Skeletal muscle tissue (tissue), 4 donors: ENCODE results near the gene FUCA2. TPM values are rescaled to one million over a fixed set of nuclear protein-coding genes. Genes with fewer than 3 reads are reported as not detected.

ENCODE experiments used
- H3K27ac ChIP-seq: one replicate; pipeline ENCODE4 v1.7.0; 2013; ENCODE audit warnings: mild to moderate bottlenecking, low read depth, low read length, inconsistent platforms
- H3K27me3 ChIP-seq, 3 donors: one replicate each; pipeline ENCODE4 v1.7.0; 2013; ENCODE audit warnings: low read length in 3 of 3; ENCODE audit not compliant: control insufficient read depth in 3 of 3, insufficient read depth in 3 of 3
- H3K36me3 ChIP-seq, 3 donors: one replicate each; pipeline ENCODE4 v1.7.0; 2013; ENCODE audit warnings: low read length in 3 of 3; ENCODE audit not compliant: control insufficient read depth in 3 of 3, insufficient read depth in 3 of 3
- H3K4me1 ChIP-seq, 3 donors: one replicate each; pipeline ENCODE4 v1.7.0; 2013; ENCODE audit warnings: low read length in 3 of 3, mild to moderate bottlenecking in 3 of 3; ENCODE audit not compliant: control insufficient read depth in 3 of 3, insufficient read depth in 3 of 3
- H3K4me3 ChIP-seq, 3 donors: one replicate each; pipeline ENCODE4 v1.7.0; 2013; ENCODE audit warnings: low read length in 3 of 3
- H3K9ac ChIP-seq, 3 donors: one replicate each; pipeline ENCODE4 v1.7.0; 2013; ENCODE audit warnings: low read length in 3 of 3, mild to moderate bottlenecking in 3 of 3, moderate library complexity in 2 of 3, low read depth in 1 of 3
- H3K9me3 ChIP-seq, 3 donors: one replicate each; pipeline ENCODE4 v1.7.0; 2013; ENCODE audit warnings: low read length in 3 of 3; ENCODE audit not compliant: control insufficient read depth in 3 of 3
- total RNA-seq: library from RNA; depleted of rRNA; stranded (reverse); fragments of >200 nt; gene quantifications from one replicate; pipeline ENCODE4 v1.2.3, GENCODE V29; 2014
- donor health status: Osteomylitis.

FUCA2 gene
- total RNA-seq, 1 donor from 2014 or later = 19.3 TPM

- H3K4me3 ChIP-seq = no peak overlapping the region
- no peak overlapping the region for H3K9ac ChIP-seq
- H3K9me3 ChIP-seq = no peaks in the 10 kb centered on the region
- H3K4me1 ChIP-seq = no peaks in the 10 kb centered on the region
- peaks cover 0 to 2% (median 0%) of the 10 kb centered on the region in 3 donors for H3K27me3 ChIP-seq
- H3K27ac ChIP-seq = no peak overlapping the region
- no peaks in the 10 kb centered on the region for H3K36me3 ChIP-seq
These were observed 35.1 kb upstream of the FUCA2 start for GRCh38 chr6:143546599-143546998.

GRCh38 chr6:143545976-143546547 lies 34.5 kb upstream of the FUCA2 start:
- Histone ChIP-seq H3K27me3 (peaks cover 0 to 6% (median 0%) of the 10 kb centered on the region in 3 donors), H3K4me1 (no peaks in the 10 kb centered on the region), H3K4me3 (no peak overlapping the region), H3K36me3 (no peaks in the 10 kb centered on the region), H3K9me3 (no peaks in the 10 kb centered on the region), H3K9ac (no peak overlapping the region), H3K27ac (no peak overlapping the region)

GRCh38 chr6:143545165-143545564 lies 33.6 kb upstream of the FUCA2 start:
- H3K27me3 ChIP-seq = peaks cover 0 to 6% (median 0%) of the 10 kb centered on the region in 3 donors
- H3K4me1 ChIP-seq = no peaks in the 10 kb centered on the region
- H3K36me3 ChIP-seq = no peaks in the 10 kb centered on the region
- no peak overlapping the region for H3K4me3 ChIP-seq
- H3K9me3 ChIP-seq = no peaks in the 10 kb centered on the region
- no peak overlapping the region for H3K27ac ChIP-seq
- H3K9ac ChIP-seq = no peak overlapping the region

GRCh38 chr6:143544011-143544696 lies 32.6 kb upstream of the FUCA2 start:
- no peak overlapping the region for H3K27ac ChIP-seq
- no peaks in the 10 kb centered on the region for H3K36me3 ChIP-seq
- H3K9me3 ChIP-seq = no peaks in the 10 kb centered on the region
- H3K27me3 ChIP-seq = peaks cover 3 to 16% (median 9%) of the 10 kb centered on the region in 3 donors
- H3K9ac ChIP-seq = no peak overlapping the region
- no peak overlapping the region for H3K4me3 ChIP-seq
- H3K4me1 ChIP-seq = no peaks in the 10 kb centered on the region

GRCh38 chr6:143543435-143543834 lies 31.9 kb upstream of the FUCA2 start:
- no peak overlapping the region for H3K4me3 ChIP-seq
- no peak overlapping the region for H3K9ac ChIP-seq
- H3K4me1 ChIP-seq = no peaks in the 10 kb centered on the region
- no peak overlapping the region for H3K27ac ChIP-seq
- H3K9me3 ChIP-seq = no peaks in the 10 kb centered on the region
- no peaks in the 10 kb centered on the region for H3K36me3 ChIP-seq
- H3K27me3 ChIP-seq = peaks cover 3 to 18% (median 12%) of the 10 kb centered on the region in 3 donors

GRCh38 chr6:143542888-143543287 lies 31.4 kb upstream of the FUCA2 start:
- Histone ChIP-seq H3K9me3 (no peaks in the 10 kb centered on the region), H3K27me3 (peaks cover 3 to 18% (median 18%) of the 10 kb centered on the region in 3 donors), H3K4me3 (no peak overlapping the region), H3K4me1 (peaks cover 0 to 2% (median 0%) of the 10 kb centered on the region in 3 donors), H3K36me3 (no peaks in the 10 kb centered on the region), H3K9ac (no peak overlapping the region), H3K27ac (no peak overlapping the region)

- H3K4me1 ChIP-seq = peaks cover 4 to 11% (median 9%) of the 10 kb centered on the region in 3 donors
- no peak overlapping the region for H3K4me3 ChIP-seq
- H3K27ac ChIP-seq = no peak overlapping the region
- peaks cover 3 to 26% (median 23%) of the 10 kb centered on the region in 3 donors for H3K27me3 ChIP-seq
- H3K36me3 ChIP-seq = no peaks in the 10 kb centered on the region
- H3K9me3 ChIP-seq = no peaks in the 10 kb centered on the region
- no peak overlapping the region for H3K9ac ChIP-seq
These were observed 28.7 kb upstream of the FUCA2 start for GRCh38 chr6:143540192-143540591.

- H3K9me3 ChIP-seq = no peaks in the 10 kb centered on the region
- H3K9ac ChIP-seq = no peak overlapping the region
- no peak overlapping the region for H3K27ac ChIP-seq
- H3K4me3 ChIP-seq = no peak overlapping the region
- H3K4me1 ChIP-seq = peaks cover 4 to 11% (median 9%) of the 10 kb centered on the region in 3 donors
- no peaks in the 10 kb centered on the region for H3K36me3 ChIP-seq
- H3K27me3 ChIP-seq = peaks cover 3 to 26% (median 25%) of the 10 kb centered on the region in 3 donors
These were observed 28.2 kb upstream of the FUCA2 start for GRCh38 chr6:143539734-143540133.

GRCh38 chr6:143539106-143539505 lies 27.6 kb upstream of the FUCA2 start:
- Histone ChIP-seq H3K9me3 (no peaks in the 10 kb centered on the region), H3K9ac (no peak overlapping the region), H3K4me1 (peaks cover 4 to 11% (median 9%) of the 10 kb centered on the region in 3 donors), H3K4me3 (no peak overlapping the region), H3K27ac (no peak overlapping the region), H3K27me3 (peaks cover 3 to 26% (median 25%) of the 10 kb centered on the region in 3 donors), H3K36me3 (no peaks in the 10 kb centered on the region)

GRCh38 chr6:143538374-143538773 lies 26.9 kb upstream of the FUCA2 start:
- peaks cover 4 to 11% (median 9%) of the 10 kb centered on the region in 3 donors for H3K4me1 ChIP-seq
- no peak overlapping the region for H3K4me3 ChIP-seq
- no peak overlapping the region for H3K9ac ChIP-seq
- no peak overlapping the region for H3K27ac ChIP-seq
- H3K9me3 ChIP-seq = no peaks in the 10 kb centered on the region
- H3K27me3 ChIP-seq = peaks cover 3 to 26% (median 25%) of the 10 kb centered on the region in 3 donors
- no peaks in the 10 kb centered on the region for H3K36me3 ChIP-seq
